NB4 (cell line): ENCODE results near the gene PTGER2.

ENCODE experiments used
- MYC ChIP-seq: IDR thresholded peaks from 2 replicates; pipeline ENCODE4 v1.6.1; 2011; ENCODE audit warnings: low read depth, low read length
- POLR2A ChIP-seq: IDR thresholded peaks from 2 replicates; pipeline ENCODE4 v1.6.1; 2011; ENCODE audit warnings: mild to moderate bottlenecking; ENCODE audit not compliant: insufficient read length; ENCODE audit errors: extremely low read depth
- TF ChIP-seq, protein P1 (sequence below): IDR thresholded peaks from one replicate; pipeline ENCODE4 v1.5.1; 2012; ENCODE audit warnings: low read depth, low read length
- TF ChIP-seq, protein P2 (sequence below): IDR thresholded peaks from 2 replicates; pipeline ENCODE4 v1.6.1; 2011; ENCODE audit warnings: low read depth, low read length

DNA sequence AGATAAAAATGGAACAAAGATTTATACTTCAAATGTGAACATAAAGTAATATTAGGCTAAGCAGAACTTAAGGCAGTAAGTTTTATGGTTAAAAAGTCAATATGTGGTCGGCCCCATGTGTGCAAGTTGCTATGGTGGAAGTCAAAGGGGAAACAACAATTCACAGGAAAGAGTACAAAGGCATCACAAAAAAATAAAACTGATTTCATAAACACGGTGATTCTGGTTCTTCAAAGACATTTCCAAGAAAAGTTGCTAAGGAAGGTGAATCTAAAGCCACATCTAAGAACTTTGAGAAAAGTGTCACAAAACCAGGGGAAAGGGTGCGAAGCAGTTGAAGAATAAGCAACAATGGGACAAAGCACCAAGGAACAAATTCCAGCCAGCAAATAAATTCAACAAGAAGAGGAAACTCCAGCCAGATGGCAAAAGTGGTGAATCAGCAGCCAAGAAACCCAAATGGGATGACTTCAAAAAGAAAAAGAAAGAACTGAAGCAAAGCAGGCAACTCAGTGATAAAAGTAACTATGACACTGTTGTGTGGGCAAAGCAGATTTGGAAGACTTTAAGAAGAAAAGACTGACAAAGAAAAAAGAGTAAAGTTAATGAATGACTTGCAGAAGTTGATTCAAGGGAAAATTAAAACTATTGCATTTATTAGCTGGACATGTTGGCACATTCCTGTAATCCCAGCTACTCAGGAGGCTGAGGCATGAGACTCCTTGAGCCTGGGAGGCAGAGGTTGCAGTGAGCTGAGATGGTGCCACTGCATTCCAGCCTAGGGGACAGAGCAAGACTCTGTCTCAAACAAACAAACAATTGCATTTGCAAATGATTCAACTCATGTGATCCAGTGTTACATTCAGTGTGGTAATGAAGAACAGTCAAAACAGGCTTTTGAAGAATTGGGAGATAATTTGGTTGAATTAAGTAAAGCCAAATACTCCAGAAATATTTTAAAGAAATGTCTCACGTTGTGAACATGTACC, 27.2 kb upstream of the PTGER2 start:
- TF ChIP-seq, protein P1, sequence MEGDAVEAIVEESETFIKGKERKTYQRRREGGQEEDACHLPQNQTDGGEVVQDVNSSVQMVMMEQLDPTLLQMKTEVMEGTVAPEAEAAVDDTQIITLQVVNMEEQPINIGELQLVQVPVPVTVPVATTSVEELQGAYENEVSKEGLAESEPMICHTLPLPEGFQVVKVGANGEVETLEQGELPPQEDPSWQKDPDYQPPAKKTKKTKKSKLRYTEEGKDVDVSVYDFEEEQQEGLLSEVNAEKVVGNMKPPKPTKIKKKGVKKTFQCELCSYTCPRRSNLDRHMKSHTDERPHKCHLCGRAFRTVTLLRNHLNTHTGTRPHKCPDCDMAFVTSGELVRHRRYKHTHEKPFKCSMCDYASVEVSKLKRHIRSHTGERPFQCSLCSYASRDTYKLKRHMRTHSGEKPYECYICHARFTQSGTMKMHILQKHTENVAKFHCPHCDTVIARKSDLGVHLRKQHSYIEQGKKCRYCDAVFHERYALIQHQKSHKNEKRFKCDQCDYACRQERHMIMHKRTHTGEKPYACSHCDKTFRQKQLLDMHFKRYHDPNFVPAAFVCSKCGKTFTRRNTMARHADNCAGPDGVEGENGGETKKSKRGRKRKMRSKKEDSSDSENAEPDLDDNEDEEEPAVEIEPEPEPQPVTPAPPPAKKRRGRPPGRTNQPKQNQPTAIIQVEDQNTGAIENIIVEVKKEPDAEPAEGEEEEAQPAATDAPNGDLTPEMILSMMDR: no peak
- TF ChIP-seq POLR2A (no peak), MYC (no peak)
- TF ChIP-seq, protein P2, sequence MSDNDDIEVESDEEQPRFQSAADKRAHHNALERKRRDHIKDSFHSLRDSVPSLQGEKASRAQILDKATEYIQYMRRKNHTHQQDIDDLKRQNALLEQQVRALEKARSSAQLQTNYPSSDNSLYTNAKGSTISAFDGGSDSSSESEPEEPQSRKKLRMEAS: no peak
